SK-N-SH (cell line): ENCODE measurements around the gene EGLN3.

Source experiments
- EP300 ChIP-seq, 2 experiments: IDR thresholded peaks; 2 replicates each; pipeline versions ENCODE4 v1.4.0 to v1.6.1; 2012; ENCODE audit warnings: borderline replicate concordance in 1 of 2, low read depth in 1 of 2, low read length in 1 of 2
- EZH2phosphoT487 ChIP-seq: fragments of 200-600 bp; sonication (generic); IDR thresholded peaks from 2 replicates; pipeline ENCODE4 v1.6.1; 2017; ENCODE audit warnings: low read depth, mixed run types, mild to moderate bottlenecking, antibody characterized with exemption, moderate library complexity, borderline replicate concordance
- GATA2 ChIP-seq: sonication (generic); formaldehyde crosslinking; IDR thresholded peaks from 2 replicates; pipeline ENCODE4 v1.5.0; 2020; ENCODE audit warnings: mild to moderate bottlenecking, missing genetic modification reagents
- SIN3A ChIP-seq: IDR thresholded peaks from 2 replicates; pipeline ENCODE4 v1.6.1; 2012; ENCODE audit warnings: low read depth, mild to moderate bottlenecking, low read length, moderate library complexity, borderline replicate concordance

DNA sequence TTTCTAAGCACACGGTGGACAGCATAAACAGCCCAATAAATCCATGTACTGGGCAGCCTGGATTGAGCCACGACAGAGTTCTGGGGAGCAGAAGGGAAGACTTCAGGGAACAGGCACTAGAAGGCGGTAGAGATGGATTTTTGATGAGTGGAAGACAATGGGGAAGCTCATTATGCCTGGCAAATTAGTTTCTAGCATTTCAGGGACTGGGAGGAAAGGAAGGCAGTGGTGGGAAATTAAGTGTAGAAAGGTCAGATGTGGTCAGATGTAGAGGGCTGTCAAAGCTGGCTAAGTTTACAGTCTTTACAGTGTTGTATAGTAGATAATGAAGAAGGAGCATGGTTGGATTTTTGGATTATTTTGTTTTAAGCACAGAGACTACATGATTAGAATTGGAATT lies 9.2 kb downstream of the EGLN3 start:
- TF ChIP-seq EZH2phosphoT487 = no peak
- TF ChIP-seq EP300 (IDR thresholded peaks at IDR 0.05; ENCODE audit: borderline replicate concordance in 1 of 2, low read depth in 1 of 2, low read length in 1 of 2) = no peak
- no peak for TF ChIP-seq GATA2 (CRISPR knock-in tag)
- TF ChIP-seq SIN3A = no peak
